GM12891 (cell line): ENCODE data around the gene CPS1.

Source experiments
- POLR2A ChIP-seq: IDR thresholded peaks from 2 replicates; pipeline ENCODE4 v1.6.1; 2011; ENCODE audit warnings: low read depth, low read length, control low read depth
- POLR2AphosphoS5 ChIP-seq: IDR thresholded peaks from 2 replicates; pipeline ENCODE4 v1.6.1; 2011; ENCODE audit warnings: low read depth, low read length, control low read depth
- TAF1 ChIP-seq: IDR thresholded peaks from 2 replicates; pipeline ENCODE4 v1.6.1; 2011; ENCODE audit warnings: low read depth, low read length, control low read depth

GRCh38 chr2:210556329-210556980 lies at the start of gene CPS1:
- TF ChIP-seq POLR2AphosphoS5 (no peak), POLR2A (no peak), TAF1 (no peak)
